B cell (primary cell): ENCODE measurements around the gene ATG7. TPM values are rescaled to one million over a fixed set of nuclear protein-coding genes. Genes with fewer than 3 reads are reported as not detected.
"Not testable (repeated sequence)": the region's sequence is repeated elsewhere in the genome, so short reads cannot be mapped to it uniquely, and the experiment has no call there.

Source experiments
- ATAC-seq: fragments of 200-7000 bp; cut with Tn5 transposase; one replicate; pipeline ENCODE4 v1.10.0; 2021; ENCODE audit warnings: low read depth, mild to moderate bottlenecking, moderate number of reproducible peaks, moderate library complexity
- CTCF ChIA-PET: fragments of 350-600 bp; sonication (Branson Sonifier 250); formaldehyde crosslinking; loops from one replicate; lab custom pipeline; 2021; ENCODE audit warnings: antibody characterized with exemption, inconsistent platforms; lab: Charles Lee
- POLR2A ChIA-PET: fragments of 350-600 bp; sonication (Branson Sonifier 250); formaldehyde crosslinking; loops from one replicate; lab custom pipeline; 2021; ENCODE audit warnings: antibody characterized with exemption; lab: Charles Lee
- DNase-seq: peaks from one replicate; pipeline ENCODE4 v3.0.0; 2013
- H2AFZ ChIP-seq: 2 replicates; pipeline ENCODE4 v1.6.1; 2012; ENCODE audit warnings: mild to moderate bottlenecking, low read depth, low read length; ENCODE audit not compliant: insufficient read depth, poor library complexity, severe bottlenecking
- H3K27ac ChIP-seq, 2 donors: 1 replicate in 1 of 2; 2 replicates in 1 of 2; pipeline ENCODE4 v1.5.1; 2012 to 2013; ENCODE audit warnings: low read length in 2 of 2, mild to moderate bottlenecking in 2 of 2, moderate library complexity in 1 of 2
- H3K27me3 ChIP-seq, 4 experiments: fragments of 200-600 bp in 1 of 4; sonication (generic) in 1 of 4; replicated peaks in 1 of 4; 1 replicate in 2 of 4; 2 replicates in 2 of 4; pipeline versions ENCODE4 v1.6.1 to v1.7.0; 2013 to 2016; ENCODE audit warnings: low read length in 3 of 4, mild to moderate bottlenecking in 2 of 4, mixed read lengths in 1 of 4, moderate library complexity in 1 of 4; ENCODE audit not compliant: insufficient read depth in 4 of 4, control insufficient read depth in 3 of 4; ENCODE audit errors: control extremely low read depth in 1 of 4
- H3K36me3 ChIP-seq, 2 experiments: replicated peaks in 1 of 2; 1 replicate in 1 of 2; 2 replicates in 1 of 2; pipeline versions ENCODE4 v1.6.1 to v1.7.1; 2013; ENCODE audit warnings: low read length in 1 of 2; ENCODE audit not compliant: insufficient read depth in 2 of 2, control insufficient read depth in 1 of 2; ENCODE audit errors: control extremely low read depth in 1 of 2, extremely low read depth in 1 of 2
- H3K4me1 ChIP-seq, 2 donors: fragments of 200-600 bp in 1 of 2; sonication (generic) in 1 of 2; 1 replicate in 1 of 2; 2 replicates in 1 of 2; pipeline versions ENCODE4 v1.5.1 to v1.6.1; 2013 to 2017; ENCODE audit warnings: low read length in 2 of 2; ENCODE audit not compliant: control insufficient read depth in 2 of 2, insufficient read depth in 2 of 2
- H3K4me2 ChIP-seq: replicated peaks from 2 replicates; pipeline ENCODE3; 2012; ENCODE audit warnings: mild to moderate bottlenecking, low read depth, low read length; ENCODE audit not compliant: poor library complexity, severe bottlenecking
- H3K4me3 ChIP-seq, 5 experiments: fragments of 200-600 bp in 1 of 5; sonication (generic) in 1 of 5; 1 replicate in 3 of 5; 2 replicates in 2 of 5; pipeline versions ENCODE4 v1.5.1 to v1.7.0; 2011 to 2016; ENCODE audit warnings: low read length in 4 of 5, mild to moderate bottlenecking in 4 of 5, low read depth in 2 of 5, control low read depth in 1 of 5, moderate library complexity in 1 of 5; ENCODE audit not compliant: insufficient read depth in 1 of 5; ENCODE audit errors: control extremely low read depth in 1 of 5, extremely low read depth in 1 of 5
- H3K79me2 ChIP-seq: fragments of 200-600 bp; sonication (generic); one replicate; pipeline ENCODE4 v1.6.0; 2016; ENCODE audit warnings: low read length; ENCODE audit not compliant: control insufficient read depth, insufficient read depth
- H3K9ac ChIP-seq: fragments of 200-600 bp; sonication (generic); 2 replicates; pipeline ENCODE4 v1.6.1; 2017; ENCODE audit warnings: mild to moderate bottlenecking, low read length, moderate library complexity
- H3K9me3 ChIP-seq, 3 donors: one replicate each; pipeline versions ENCODE4 v1.6.1 to v1.7.1; 2013; ENCODE audit warnings: low read length in 2 of 3; ENCODE audit not compliant: control insufficient read depth in 2 of 3, insufficient read depth in 1 of 3; ENCODE audit errors: control extremely low read depth in 1 of 3
- H4K20me1 ChIP-seq: 2 replicates; pipeline ENCODE4 v1.6.0; 2012; ENCODE audit warnings: mild to moderate bottlenecking, low read length; ENCODE audit not compliant: insufficient read depth, control insufficient read depth, poor library complexity, severe bottlenecking
- H3K27ac Mint-ChIP-seq: one replicate; pipeline ENCODE4 v1.8.0; 2021; ENCODE audit warnings: mixed read lengths
- H3K27me3 Mint-ChIP-seq: one replicate; pipeline ENCODE4 v1.8.0; 2021; ENCODE audit warnings: mixed read lengths
- H3K4me1 Mint-ChIP-seq: one replicate; pipeline ENCODE4 v1.8.0; 2021; ENCODE audit warnings: mixed read lengths
- H3K4me3 Mint-ChIP-seq: one replicate; pipeline ENCODE4 v1.8.0; 2021; ENCODE audit warnings: mixed read lengths
- H3K9me3 Mint-ChIP-seq: one replicate; pipeline ENCODE4 v1.8.0; 2022; ENCODE audit warnings: mixed read lengths; ENCODE audit not compliant: insufficient read depth
- WGBS: methylation state at CpG from one replicate; pipeline ENCODE4 v1.1.5; 2013; ENCODE audit warnings: missing lambda C conversion rate; ENCODE audit not compliant: insufficient coverage; 5-methylcytosine and 5-hydroxymethylcytosine counted together
- intact Hi-C: fragments of 100-400 bp; cut with micrococcal nuclease; formaldehyde crosslinking; loops from one replicate; pipeline ENCODE4 v1.10.0; 2022
- polyA plus RNA-seq: library from polyadenylated mRNA; depleted of rRNA; stranded (reverse); fragments of >200 nt; gene quantifications from 2 replicates; pipeline ENCODE4 v1.2.3, GENCODE V29; 2012
- total RNA-seq, 2 donors: library from RNA; stranded (reverse); fragments of 120-200 nt in 1 of 2; gene quantifications; 1 replicate in 1 of 2; 2 replicates in 1 of 2; pipeline versions ENCODE4 v1.2.3 to v1.2.4, GENCODE V29; 2013 to 2022
- TF ChIP-seq, protein P1 (sequence below): fragments of 200-600 bp; IDR thresholded peaks from one replicate; pipeline ENCODE4 v1.8.0; 2022; ENCODE audit warnings: antibody characterized with exemption, mild to moderate bottlenecking

ATG7 gene
- total and polyA plus RNA-seq, 2 donors (not counting 1 experiment from before 2014, with no cell fraction given) = 13.9 to 66.4 TPM

DNA sequence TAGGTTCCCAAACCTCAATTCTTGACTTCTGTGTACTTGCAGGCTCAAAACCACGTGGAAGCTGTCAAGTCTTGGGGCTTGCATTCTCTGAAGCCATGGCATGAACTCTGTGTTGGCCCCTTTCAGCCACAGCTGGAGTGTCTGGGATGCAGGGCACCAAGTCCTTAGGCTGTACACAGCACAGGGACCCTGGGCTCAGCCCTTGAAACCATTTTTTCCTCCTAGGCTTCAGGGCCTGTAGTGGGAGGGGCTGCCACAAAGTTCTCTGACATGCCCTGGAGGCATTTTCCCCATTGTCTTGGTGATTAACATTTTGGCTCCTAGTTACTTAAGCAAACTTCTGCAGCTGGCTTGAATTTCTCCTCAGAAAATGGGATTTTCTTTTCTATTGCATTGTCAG is 135.4 kb downstream of the ATG7 start:
- peaks cover 14% of the 10 kb centered on the region for H3K9me3 Mint-ChIP-seq
- H3K4me3 Mint-ChIP-seq = no peak overlapping the region
- Histone ChIP-seq H3K9me3 (peaks cover 1 to 17% (median 17%) of the 10 kb centered on the region in 3 donors), H3K27ac (no peak overlapping the region), H3K79me2 (no peaks in the 10 kb centered on the region), H3K4me1 (no peaks in the 10 kb centered on the region), H3K27me3 (no peaks in the 10 kb centered on the region), H3K9ac (no peak overlapping the region), H4K20me1 (no peaks in the 10 kb centered on the region), H3K4me2 (no peak overlapping the region), H2AFZ (no peak overlapping the region), H3K4me3 (no peak overlapping the region), H3K36me3 (peaks cover 2 to 12% of the 10 kb centered on the region in 2 experiments)
- no peak for ATAC-seq
- H3K27ac Mint-ChIP-seq = no peak overlapping the region
- H3K27me3 Mint-ChIP-seq = no peaks in the 10 kb centered on the region
- POLR2A ChIA-PET = no interaction called here
- TF ChIP-seq, protein P1, sequence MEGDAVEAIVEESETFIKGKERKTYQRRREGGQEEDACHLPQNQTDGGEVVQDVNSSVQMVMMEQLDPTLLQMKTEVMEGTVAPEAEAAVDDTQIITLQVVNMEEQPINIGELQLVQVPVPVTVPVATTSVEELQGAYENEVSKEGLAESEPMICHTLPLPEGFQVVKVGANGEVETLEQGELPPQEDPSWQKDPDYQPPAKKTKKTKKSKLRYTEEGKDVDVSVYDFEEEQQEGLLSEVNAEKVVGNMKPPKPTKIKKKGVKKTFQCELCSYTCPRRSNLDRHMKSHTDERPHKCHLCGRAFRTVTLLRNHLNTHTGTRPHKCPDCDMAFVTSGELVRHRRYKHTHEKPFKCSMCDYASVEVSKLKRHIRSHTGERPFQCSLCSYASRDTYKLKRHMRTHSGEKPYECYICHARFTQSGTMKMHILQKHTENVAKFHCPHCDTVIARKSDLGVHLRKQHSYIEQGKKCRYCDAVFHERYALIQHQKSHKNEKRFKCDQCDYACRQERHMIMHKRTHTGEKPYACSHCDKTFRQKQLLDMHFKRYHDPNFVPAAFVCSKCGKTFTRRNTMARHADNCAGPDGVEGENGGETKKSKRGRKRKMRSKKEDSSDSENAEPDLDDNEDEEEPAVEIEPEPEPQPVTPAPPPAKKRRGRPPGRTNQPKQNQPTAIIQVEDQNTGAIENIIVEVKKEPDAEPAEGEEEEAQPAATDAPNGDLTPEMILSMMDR = no peak
- CTCF ChIA-PET = no interaction called here
- 83% methylated on average over 1 of the region's 1 CpG for WGBS
- no peaks in the 10 kb centered on the region for H3K4me1 Mint-ChIP-seq
- DNase-seq = no peak
- intact Hi-C loops = no loop called here

DNA sequence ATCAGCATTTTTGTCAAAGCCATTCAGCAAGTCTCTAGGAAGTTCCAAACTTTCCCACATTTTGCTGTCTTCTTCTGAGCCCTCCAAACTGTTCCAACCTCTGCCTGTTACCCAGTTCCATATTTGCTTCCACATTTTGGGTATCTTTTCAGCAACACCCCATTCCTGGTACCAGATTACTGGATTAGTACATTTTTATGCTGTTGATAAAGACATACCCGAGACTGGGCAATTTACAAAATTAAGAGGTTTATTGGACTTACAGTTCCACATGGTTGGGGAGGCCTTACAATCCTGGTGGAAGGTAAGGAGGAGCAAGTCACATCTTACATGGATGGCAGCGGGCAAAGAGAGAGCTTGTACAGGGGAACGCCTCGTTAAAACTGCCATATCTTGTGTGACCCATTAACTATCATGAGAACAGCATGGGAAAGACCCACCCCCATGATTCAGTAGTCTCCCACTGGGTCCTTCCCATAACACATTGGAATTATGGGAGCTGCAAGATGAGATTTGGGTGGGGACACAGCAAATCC is 136.2 kb downstream of the ATG7 start:
- Histone ChIP-seq H3K36me3 (peaks cover 2 to 12% of the 10 kb centered on the region in 2 experiments), H3K9me3 (peaks cover 1 to 17% (median 17%) of the 10 kb centered on the region in 3 donors)
- H3K27me3 Mint-ChIP-seq, ATAC-seq, H3K4me2 ChIP-seq, H3K4me3 Mint-ChIP-seq, POLR2A ChIA-PET, H3K4me1 ChIP-seq, H3K27ac ChIP-seq, H3K9ac ChIP-seq, intact Hi-C loops, H4K20me1 ChIP-seq, H3K27ac Mint-ChIP-seq, H2AFZ ChIP-seq, H3K4me1 Mint-ChIP-seq, H3K79me2 ChIP-seq, H3K27me3 ChIP-seq, H3K4me3 ChIP-seq, DNase-seq, CTCF ChIA-PET: not testable (repeated sequence)
- peaks cover 14% of the 10 kb centered on the region for H3K9me3 Mint-ChIP-seq
- whole genome bisulfite sequencing = 100% methylated on average over 2 of the region's 4 CpGs
